Measurements from ENCODE around the gene FASN.

GRCh38 chr17:82060001-82060380 lies 38.0 kb downstream of the FASN start:
- TF ChIP-seq GATA2 (IDR thresholded peaks at IDR 0.05; ENCODE audit: low read depth, low read length) (no peak), GATA3 (IDR thresholded peaks at IDR 0.05; ENCODE audit: low read depth, low read length) (no peak)
